OCI-LY1 (cell line): ENCODE data around the gene BUB1B.

Experiments used
- H2AFZ ChIP-seq: fragments of 200-600 bp; sonication (generic), shearing (Covaris generic); 2 replicates; pipeline ENCODE4 v1.6.0; 2014; ENCODE audit warnings: antibody characterized with exemption, mild to moderate bottlenecking, low read length
- H3F3A ChIP-seq: fragments of 200-600 bp; sonication (generic), shearing (Covaris generic); 2 replicates; pipeline ENCODE4 v1.6.0; 2014; ENCODE audit warnings: mild to moderate bottlenecking, antibody characterized with exemption, low read length, moderate library complexity; ENCODE audit not compliant: insufficient read depth
- H3K27ac ChIP-seq: fragments of 200-600 bp; sonication (generic); 2 replicates; pipeline ENCODE4 v1.5.1; 2014; ENCODE audit warnings: low read length, mixed run types, mild to moderate bottlenecking, low read depth; ENCODE audit not compliant: poor library complexity, severe bottlenecking
- H3K27me3 ChIP-seq: fragments of 200-600 bp; sonication (generic); 2 replicates; pipeline ENCODE4 v1.6.0; 2014; ENCODE audit warnings: antibody characterized with exemption, mild to moderate bottlenecking, low read length, moderate library complexity; ENCODE audit not compliant: insufficient read depth
- H3K36me3 ChIP-seq: fragments of 200-600 bp; sonication (generic); 2 replicates; pipeline ENCODE4 v1.6.1; 2014; ENCODE audit warnings: mild to moderate bottlenecking, antibody characterized with exemption, low read length, moderate library complexity, mixed read lengths; ENCODE audit not compliant: insufficient read depth
- H3K4me1 ChIP-seq: fragments of 200-600 bp; sonication (generic); 2 replicates; pipeline ENCODE4 v1.5.1; 2014; ENCODE audit warnings: mild to moderate bottlenecking, low read length, moderate library complexity; ENCODE audit not compliant: insufficient read depth, severe bottlenecking
- H3K4me2 ChIP-seq: fragments of 200-600 bp; sonication (generic), shearing (Covaris generic); 2 replicates; pipeline ENCODE4 v1.6.1; 2014; ENCODE audit warnings: low read length
- H3K4me3 ChIP-seq: fragments of 200-600 bp; sonication (generic); 2 replicates; pipeline ENCODE4 v1.5.1; 2014; ENCODE audit warnings: low read length, low read depth, mild to moderate bottlenecking, mixed read lengths; ENCODE audit not compliant: poor library complexity, severe bottlenecking
- H3K79me2 ChIP-seq: fragments of 200-600 bp; shearing (Covaris generic); 2 replicates; pipeline ENCODE4 v1.6.1; 2016; ENCODE audit warnings: mixed run types, low read length, mixed read lengths; ENCODE audit not compliant: insufficient read depth
- H3K9ac ChIP-seq: fragments of 200-600 bp; sonication (generic), shearing (Covaris generic); 2 replicates; pipeline ENCODE4 v1.6.1; 2014; ENCODE audit warnings: mild to moderate bottlenecking, low read length, mixed read lengths
- H3K9me2 ChIP-seq: fragments of 200-600 bp; sonication (generic), shearing (Covaris generic); 2 replicates; pipeline ENCODE4 v1.6.1; 2014; ENCODE audit warnings: low read depth, mild to moderate bottlenecking, low read length, mixed read lengths
- H3K9me3 ChIP-seq: fragments of 200-600 bp; shearing (Covaris generic); 2 replicates; pipeline ENCODE4 v1.6.1; 2014; ENCODE audit warnings: low read length, mixed read lengths
- H4K20me1 ChIP-seq: fragments of 200-600 bp; sonication (generic), shearing (Covaris generic); 2 replicates; pipeline ENCODE4 v1.6.0; 2016; ENCODE audit warnings: mild to moderate bottlenecking, low read length; ENCODE audit not compliant: insufficient read depth
- CTCF ChIP-seq: fragments of 200-600 bp; sonication (generic), shearing (Covaris generic); IDR thresholded peaks from 2 replicates; pipeline ENCODE4 v1.5.1; 2017; ENCODE audit warnings: mild to moderate bottlenecking, antibody characterized with exemption, low read length, moderate library complexity, mixed read lengths
- EZH2 ChIP-seq: fragments of 200-600 bp; sonication (generic), shearing (Covaris generic); IDR thresholded peaks from 2 replicates; pipeline ENCODE4 v1.8.0; 2017; ENCODE audit warnings: borderline replicate concordance, mixed run types, mild to moderate bottlenecking, antibody characterized with exemption, low read length, moderate library complexity, mixed read lengths

Gene BUB1B

GRCh38 chr15:40125950-40126349 lies 34.9 kb upstream of the BUB1B start:
- no peaks in the 10 kb centered on the region for H3K9me2 ChIP-seq
- no peak overlapping the region for H3K27ac ChIP-seq
- no peaks in the 10 kb centered on the region for H3K4me1 ChIP-seq
- no peaks in the 10 kb centered on the region for H3K27me3 ChIP-seq
- TF ChIP-seq CTCF, result no peak
- no peaks in the 10 kb centered on the region for H3K9me3 ChIP-seq
- H3K4me2 ChIP-seq, result no peak overlapping the region
- no peak overlapping the region for H3K4me3 ChIP-seq
- H2AFZ ChIP-seq, result no peak overlapping the region
- no peaks in the 10 kb centered on the region for H3K79me2 ChIP-seq
- no peaks in the 10 kb centered on the region for H3K36me3 ChIP-seq
- no peaks in the 10 kb centered on the region for H4K20me1 ChIP-seq
- H3F3A ChIP-seq, result no peaks in the 10 kb centered on the region
- H3K9ac ChIP-seq, result no peak overlapping the region

DNA sequence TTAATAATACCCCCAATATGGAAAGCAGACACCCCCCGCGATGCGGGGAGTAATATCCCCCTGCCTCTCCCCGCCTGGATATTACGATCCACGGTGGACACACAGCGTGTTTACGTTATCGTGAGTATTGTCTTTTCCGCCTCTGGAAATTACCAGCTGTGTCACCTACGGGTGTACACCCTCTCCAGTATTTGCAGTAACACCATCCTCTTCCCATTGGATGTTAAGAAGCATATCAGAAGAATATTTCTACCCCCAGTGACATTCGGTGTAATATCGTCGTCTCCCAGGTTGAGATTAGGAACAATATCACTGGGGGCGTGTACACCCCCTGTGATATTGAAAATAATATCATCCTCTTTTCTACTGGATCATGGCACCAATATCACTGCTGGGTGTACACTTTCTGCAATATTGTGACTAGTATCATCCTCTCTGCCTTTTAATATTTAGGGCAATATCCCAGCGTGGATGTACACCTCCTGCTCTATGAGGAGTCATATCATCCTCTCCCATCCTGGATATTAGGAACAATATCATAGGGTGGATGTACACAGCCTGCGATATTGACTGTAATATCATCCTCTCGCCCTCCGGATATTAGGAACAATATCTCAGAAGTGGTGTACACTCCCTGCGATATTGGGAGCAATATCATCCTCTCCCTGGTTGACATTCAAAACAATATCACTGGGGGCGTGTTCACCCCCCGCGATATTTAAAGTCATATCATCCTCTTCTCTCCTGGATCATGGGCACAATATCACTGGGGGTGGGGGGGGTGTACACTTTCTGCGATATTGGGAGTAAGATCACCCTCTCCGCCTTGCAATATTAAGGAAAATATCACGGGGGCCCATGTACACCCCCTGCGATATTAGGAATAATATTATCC lies 31.9 kb upstream of the BUB1B start:
- no peak overlapping the region for H3K27ac ChIP-seq
- H4K20me1 ChIP-seq, result no peaks in the 10 kb centered on the region
- H3K9me3 ChIP-seq, result no peaks in the 10 kb centered on the region
- H3K4me1 ChIP-seq, result no peaks in the 10 kb centered on the region
- no peaks in the 10 kb centered on the region for H3F3A ChIP-seq
- H3K27me3 ChIP-seq, result no peaks in the 10 kb centered on the region
- TF ChIP-seq EZH2, result no peak
- no peak for TF ChIP-seq CTCF
- no peak overlapping the region for H3K9ac ChIP-seq
- H2AFZ ChIP-seq, result no peak overlapping the region
- H3K4me2 ChIP-seq, result no peak overlapping the region
- no peak overlapping the region for H3K4me3 ChIP-seq
- no peaks in the 10 kb centered on the region for H3K79me2 ChIP-seq
- no peaks in the 10 kb centered on the region for H3K9me2 ChIP-seq
- H3K36me3 ChIP-seq, result no peaks in the 10 kb centered on the region

DNA sequence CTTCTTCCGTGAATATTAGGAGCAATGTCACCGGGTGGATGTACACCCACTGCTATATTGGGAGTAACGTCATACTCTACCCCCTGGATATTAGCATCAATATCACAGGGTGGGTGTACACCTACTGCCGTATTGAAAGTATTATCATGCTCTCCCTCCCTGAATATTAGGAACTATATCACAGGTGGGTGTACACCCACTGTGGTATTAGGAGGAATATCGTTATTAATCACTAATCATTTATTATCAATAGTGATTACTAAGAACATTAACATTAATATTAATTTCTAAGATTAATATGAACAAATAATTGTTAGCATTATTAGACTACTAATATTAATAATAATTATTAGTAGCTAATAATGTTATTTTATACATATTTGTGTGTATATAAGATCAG lies 30.8 kb upstream of the BUB1B start:
- Histone ChIP-seq H3K27me3 (no peaks in the 10 kb centered on the region), H2AFZ (no peak overlapping the region), H3F3A (no peaks in the 10 kb centered on the region), H3K27ac (no peak overlapping the region), H3K79me2 (no peaks in the 10 kb centered on the region), H3K9me2 (no peaks in the 10 kb centered on the region), H4K20me1 (no peaks in the 10 kb centered on the region), H3K4me2 (no peak overlapping the region), H3K4me1 (no peaks in the 10 kb centered on the region), H3K9me3 (no peaks in the 10 kb centered on the region), H3K4me3 (no peak overlapping the region), H3K9ac (no peak overlapping the region), H3K36me3 (no peaks in the 10 kb centered on the region)
- no peak for TF ChIP-seq EZH2
- TF ChIP-seq CTCF, result no peak
